Fibroblast of villous mesenchyme (primary cell): ENCODE measurements around the gene NMBR. TPM values are rescaled to one million over a fixed set of nuclear protein-coding genes. Genes with fewer than 3 reads are reported as not detected.
A peak's percentile ranks its signal among the peaks of the same experiment; 100 is the strongest.
"Not testable (repeated sequence)": the region's sequence is repeated elsewhere in the genome, so short reads cannot be mapped to it uniquely, and the experiment has no call there.

Experiments
- DNase-seq: peaks from one replicate; pipeline ENCODE4 v3.0.0-alpha.2; 2010; ENCODE audit warnings: low read depth
- H3K4me3 ChIP-seq: 2 replicates; pipeline ENCODE4 v1.5.1; 2011; ENCODE audit warnings: low read depth, mild to moderate bottlenecking, low read length
- total RNA-seq: library from RNA; depleted of rRNA; stranded (reverse); fragments of >200 nt; gene quantifications from 2 replicates; pipeline ENCODE4 v1.2.3, GENCODE V29; 2012
- TF ChIP-seq, protein P1 (sequence below): IDR thresholded peaks from 2 replicates; pipeline ENCODE4 v1.5.1; 2012; ENCODE audit warnings: low read depth, mild to moderate bottlenecking, low read length; ENCODE audit not compliant: insufficient read depth

The NMBR gene
- total RNA-seq, 1 donor, result not detected

- DNase-seq, result no peak
- no peak overlapping the region for H3K4me3 ChIP-seq
- TF ChIP-seq, protein P1, sequence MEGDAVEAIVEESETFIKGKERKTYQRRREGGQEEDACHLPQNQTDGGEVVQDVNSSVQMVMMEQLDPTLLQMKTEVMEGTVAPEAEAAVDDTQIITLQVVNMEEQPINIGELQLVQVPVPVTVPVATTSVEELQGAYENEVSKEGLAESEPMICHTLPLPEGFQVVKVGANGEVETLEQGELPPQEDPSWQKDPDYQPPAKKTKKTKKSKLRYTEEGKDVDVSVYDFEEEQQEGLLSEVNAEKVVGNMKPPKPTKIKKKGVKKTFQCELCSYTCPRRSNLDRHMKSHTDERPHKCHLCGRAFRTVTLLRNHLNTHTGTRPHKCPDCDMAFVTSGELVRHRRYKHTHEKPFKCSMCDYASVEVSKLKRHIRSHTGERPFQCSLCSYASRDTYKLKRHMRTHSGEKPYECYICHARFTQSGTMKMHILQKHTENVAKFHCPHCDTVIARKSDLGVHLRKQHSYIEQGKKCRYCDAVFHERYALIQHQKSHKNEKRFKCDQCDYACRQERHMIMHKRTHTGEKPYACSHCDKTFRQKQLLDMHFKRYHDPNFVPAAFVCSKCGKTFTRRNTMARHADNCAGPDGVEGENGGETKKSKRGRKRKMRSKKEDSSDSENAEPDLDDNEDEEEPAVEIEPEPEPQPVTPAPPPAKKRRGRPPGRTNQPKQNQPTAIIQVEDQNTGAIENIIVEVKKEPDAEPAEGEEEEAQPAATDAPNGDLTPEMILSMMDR, result no peak
Observed at GRCh38 chr6:142068416-142068815, 78.5 kb downstream of the NMBR start.

DNA sequence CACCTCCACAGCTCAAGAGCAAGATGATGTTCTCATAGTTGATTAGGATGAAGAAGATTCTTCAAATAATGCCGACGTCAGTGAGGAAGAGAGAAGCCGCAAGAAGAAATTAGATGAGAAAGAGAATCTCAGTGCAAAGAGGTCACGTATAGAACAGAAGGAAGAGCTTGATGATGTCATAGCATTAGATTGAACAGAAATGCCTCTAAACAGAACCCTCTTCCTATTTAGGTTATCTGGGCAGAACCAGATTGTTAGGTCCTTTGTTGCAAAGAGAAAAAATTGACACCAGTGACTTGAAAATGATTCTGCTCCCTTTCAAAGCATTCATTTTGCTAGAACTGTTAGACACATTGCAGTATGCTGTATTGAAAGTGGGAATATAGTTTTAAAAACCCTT, 84.1 kb downstream of the NMBR start:
- H3K4me3 ChIP-seq, DNase-seq: not testable (repeated sequence)

DNA sequence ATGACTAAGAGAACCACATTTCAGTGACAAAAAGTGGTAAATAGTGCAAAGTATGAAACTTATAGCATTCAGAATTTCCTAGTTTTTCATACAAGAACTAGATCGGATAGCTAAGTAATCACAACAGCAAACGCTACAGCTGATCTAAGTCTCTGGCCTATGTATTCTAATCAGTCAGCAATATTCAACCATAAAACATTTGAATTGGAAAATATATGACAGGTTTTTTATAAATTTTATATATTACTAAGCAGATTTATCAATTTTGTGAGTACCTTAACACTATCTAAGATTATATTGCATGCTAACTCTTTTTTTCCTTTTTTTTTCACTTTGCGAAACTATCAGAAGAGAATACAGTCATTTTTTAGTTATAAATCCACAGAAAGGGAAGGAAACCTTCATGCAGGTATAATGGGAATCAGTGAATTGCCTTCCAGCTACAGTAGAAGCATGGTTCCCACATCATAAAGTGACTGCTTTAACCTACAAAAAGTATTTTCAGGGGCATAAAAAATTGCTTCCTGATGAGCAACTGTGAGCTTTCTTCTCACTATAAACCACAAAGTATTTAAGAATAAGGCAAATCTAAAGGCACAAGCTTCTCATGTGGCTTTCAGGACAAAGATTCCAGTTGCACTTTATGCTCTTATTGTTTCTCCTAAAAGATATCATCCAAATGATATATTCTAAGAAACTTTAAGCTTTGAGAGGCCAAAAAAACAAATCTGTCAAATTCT, 88.2 kb downstream of the NMBR start:
- TF ChIP-seq, protein P1, result no peak
- H3K4me3 ChIP-seq, result no peak overlapping the region
- DNase-seq, result peak; percentile 1

GRCh38 chr6:142055219-142055618, 91.7 kb downstream of the NMBR start:
- no peak for DNase-seq
- H3K4me3 ChIP-seq, result no peak overlapping the region
- TF ChIP-seq, protein P1, result no peak

DNA sequence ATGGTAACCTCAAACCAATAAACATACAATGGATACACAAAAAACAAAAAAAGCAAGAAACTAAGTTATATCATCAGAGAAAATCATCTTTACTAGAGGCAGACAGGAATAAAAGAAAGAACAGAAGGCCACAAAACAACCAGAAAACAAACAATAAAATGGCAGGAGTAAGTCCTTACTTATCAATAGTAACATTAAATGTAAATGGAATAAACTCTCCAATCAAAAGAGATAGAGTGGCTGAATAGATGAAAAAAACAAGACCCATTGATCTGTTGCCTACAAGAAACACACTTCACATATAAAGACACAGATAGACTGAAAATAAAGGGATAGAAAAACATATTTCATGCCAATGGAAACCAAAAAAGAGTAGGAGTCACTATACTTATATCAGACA, 95.5 kb downstream of the NMBR start:
- no peak overlapping the region for H3K4me3 ChIP-seq
- no peak for DNase-seq
- TF ChIP-seq, protein P1, result no peak

GRCh38 chr6:142048593-142048980, 98.3 kb downstream of the NMBR start:
- H3K4me3 ChIP-seq, result no peak overlapping the region
- no peak for DNase-seq
- TF ChIP-seq, protein P1, result no peak

DNA sequence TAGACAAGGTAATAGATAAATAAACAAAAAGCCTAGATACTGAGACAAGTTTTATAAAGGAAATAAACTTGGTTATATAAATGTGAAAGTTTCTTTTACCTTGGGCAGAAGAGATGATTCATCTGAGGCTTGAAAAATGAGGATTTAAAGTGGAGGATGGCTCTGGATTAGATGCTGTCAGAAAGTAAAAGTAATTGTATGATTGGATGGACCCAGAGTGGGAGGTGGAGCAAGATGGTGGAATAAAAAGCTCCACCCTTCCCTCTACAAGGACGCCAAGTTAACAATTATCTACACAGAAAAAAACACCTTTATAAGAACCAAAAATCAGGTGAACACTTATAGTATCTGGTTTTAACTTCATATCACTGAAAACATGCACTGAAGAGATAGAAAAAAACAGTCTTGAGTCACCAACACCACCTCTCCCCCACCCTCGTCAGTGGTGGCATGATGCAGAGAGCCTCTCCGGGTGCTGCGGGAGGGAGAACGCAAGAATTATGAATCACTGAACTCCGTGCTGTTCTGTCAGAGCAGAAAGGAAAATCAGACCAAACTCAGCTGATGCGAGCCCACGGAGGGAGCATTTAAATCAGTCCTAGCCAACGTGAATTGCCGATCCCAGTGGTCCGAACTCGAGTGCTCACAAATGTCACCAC, 98.9 kb downstream of the NMBR start:
- TF ChIP-seq, protein P1, result no peak
- no peak for DNase-seq
- H3K4me3 ChIP-seq, result no peak overlapping the region
